ENCODE data around the gene ERGIC1.

Gene ERGIC1

DNA sequence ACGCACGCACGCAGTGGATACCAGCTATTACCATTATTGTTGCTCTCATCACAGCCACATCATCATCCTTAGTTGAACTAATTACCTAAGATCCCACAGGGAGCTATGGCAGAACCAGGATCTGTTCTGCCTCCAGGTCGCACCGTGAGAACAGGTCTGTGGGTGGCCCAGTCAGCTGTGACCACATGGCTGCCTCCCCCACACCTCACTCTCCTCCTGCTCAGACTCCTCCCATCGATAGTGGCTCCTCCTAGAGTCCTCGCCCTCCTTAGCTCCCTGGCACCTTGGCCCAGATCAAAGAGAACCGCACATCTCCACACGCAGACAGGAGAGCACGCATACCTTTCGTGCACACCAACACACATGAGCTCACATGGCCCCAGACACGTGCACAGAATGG lies 92.7 kb downstream of the ERGIC1 start:
- no peak for DNase-seq

DNA sequence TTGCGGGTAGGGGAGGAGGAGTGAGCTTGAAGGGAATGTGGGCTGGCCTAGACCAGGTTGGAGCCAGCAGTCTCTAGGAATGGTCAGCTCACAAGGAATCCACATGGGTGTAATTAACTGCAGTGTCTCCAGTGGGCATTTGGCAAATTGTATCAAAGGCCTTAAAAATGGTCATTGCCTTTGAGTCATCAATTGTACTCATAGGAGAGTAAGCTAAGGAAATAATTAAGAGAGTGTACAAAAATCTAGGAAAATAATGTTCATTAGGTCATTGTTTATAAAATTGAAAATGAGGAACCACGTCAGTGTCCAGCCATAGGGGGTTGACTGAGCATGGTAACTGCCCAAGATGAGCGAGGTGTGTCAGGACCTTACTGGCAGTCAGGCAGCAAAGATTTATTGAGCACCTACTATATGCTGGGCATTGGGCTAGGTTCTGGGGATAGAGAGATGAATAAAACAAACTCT lies 95.4 kb downstream of the ERGIC1 start:
- no peak for DNase-seq

DNA sequence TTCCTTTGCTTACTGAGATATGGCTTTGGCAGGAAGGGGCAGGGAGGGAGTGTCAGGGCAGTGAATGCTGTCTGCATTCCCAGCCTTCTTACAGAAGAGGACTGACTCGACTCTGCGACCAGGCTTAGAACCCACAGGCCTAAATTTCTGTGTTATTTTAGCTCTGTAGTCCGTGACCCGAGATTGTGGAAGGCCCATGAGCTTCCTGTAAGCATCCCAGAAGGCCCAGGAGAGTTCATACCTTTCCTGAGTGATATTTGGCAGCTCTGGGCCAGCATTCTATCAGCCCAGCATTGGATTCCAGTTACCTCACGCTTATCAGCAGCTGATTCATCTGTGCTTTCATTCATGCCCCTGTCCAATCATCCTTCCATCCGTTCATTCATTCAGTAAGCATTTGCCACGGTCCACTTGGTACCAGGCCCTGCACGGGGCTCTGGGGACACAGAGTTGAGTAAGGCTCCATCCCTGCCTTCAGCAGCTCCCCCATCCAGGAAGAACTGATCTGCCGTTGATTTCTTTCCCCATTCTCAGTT lies 97.0 kb downstream of the ERGIC1 start:
- no peak for DNase-seq

- DNase-seq = peak; percentile 83
Observed at GRCh38 chr5:172932313-172933017, 98.4 kb downstream of the ERGIC1 start.

GRCh38 chr5:172933238-172933637 lies 99.2 kb downstream of the ERGIC1 start:
- no peak for DNase-seq

DNA sequence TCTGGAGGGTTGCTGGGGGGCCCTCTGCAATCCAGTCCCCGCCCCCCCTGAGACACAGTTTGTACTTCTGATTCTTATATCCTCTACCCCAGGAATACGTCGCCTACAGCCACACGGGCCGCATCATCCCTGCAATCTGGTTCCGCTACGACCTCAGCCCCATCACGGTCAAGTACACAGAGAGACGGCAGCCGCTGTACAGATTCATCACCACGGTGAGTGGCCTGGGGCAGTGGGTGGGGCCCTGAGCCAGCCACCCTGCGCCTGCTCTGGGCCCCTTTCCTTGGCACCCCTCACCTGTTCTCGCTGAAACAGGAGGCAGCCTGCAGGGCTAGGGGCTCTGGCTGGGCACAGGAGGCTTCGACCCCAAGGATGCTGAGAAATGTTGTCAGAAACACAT lies 101.0 kb downstream of the ERGIC1 start:
- no peak for DNase-seq

DNA sequence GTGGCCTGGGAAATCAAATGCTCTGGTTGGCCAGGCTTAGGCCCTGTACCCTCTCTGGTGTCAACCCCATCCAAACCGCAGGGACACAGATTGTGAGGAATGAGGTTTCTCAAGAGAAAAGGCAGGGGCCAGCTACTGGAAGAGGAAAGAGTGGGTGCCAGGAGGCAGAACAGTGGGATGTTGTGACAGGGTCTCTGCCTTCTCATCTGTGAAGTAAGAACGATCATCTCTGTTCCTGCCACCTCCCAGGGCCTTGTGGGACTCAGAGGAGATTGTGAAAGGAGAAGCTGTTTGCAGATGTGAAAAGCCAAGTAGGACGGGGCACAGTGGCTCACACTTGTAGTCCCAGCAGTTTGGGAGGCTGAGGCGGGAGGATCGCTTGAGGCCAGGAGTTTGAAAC lies 102.3 kb downstream of the ERGIC1 start:
- no peak for DNase-seq

DNA sequence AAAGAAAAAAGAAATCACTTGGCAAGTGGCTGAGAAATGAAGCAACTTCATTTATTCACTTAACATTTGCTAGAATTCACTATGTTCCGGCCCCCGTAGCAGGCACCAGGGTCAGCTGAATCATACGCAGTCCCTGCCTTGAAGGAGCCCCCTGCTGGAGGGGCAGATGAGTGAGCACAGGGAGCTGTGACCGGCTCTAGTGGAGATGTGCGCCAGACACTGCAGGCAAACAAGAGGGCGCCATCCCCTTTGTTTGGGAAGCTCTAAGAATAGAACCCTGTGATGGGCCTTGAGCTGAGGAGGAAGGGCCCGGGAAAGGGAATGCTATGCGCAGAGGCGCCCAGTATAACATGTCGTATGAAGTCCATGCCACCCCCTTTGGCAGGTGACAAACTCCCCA lies 105.0 kb downstream of the ERGIC1 start:
- peak; percentile 35 for DNase-seq

DNA sequence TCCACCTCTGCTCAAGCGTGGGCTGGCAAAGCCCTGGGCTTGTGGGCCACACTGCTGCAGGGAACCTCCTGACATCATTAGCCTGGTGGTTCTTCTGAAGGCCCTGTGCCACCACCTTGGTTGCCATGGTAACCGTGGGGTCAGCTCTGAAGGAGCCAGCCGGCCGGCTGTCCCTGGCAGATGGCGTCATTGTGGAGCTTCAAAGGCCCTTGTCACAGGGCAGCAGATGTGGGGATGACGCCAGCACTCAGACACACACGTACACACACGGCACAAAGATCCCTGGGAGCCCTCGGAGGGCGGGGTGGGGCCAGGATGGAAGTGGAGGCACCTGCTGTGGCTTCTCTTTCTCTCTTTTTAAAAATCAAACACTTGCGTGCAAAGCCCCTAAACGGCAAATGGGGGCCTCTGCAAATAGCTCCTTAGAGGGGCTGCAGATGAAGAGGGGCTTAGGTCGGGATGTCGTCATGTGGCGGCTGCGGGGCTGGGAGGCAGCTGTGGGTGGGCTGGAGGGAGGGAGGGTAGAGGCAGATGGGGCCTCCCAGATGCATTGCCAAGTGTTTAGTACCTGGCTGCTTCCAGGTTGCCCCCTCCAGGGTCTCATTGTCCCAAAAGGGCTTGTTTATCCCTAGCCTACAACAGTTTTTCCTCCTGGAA lies 105.7 kb downstream of the ERGIC1 start:
- DNase-seq = no peak

DNA sequence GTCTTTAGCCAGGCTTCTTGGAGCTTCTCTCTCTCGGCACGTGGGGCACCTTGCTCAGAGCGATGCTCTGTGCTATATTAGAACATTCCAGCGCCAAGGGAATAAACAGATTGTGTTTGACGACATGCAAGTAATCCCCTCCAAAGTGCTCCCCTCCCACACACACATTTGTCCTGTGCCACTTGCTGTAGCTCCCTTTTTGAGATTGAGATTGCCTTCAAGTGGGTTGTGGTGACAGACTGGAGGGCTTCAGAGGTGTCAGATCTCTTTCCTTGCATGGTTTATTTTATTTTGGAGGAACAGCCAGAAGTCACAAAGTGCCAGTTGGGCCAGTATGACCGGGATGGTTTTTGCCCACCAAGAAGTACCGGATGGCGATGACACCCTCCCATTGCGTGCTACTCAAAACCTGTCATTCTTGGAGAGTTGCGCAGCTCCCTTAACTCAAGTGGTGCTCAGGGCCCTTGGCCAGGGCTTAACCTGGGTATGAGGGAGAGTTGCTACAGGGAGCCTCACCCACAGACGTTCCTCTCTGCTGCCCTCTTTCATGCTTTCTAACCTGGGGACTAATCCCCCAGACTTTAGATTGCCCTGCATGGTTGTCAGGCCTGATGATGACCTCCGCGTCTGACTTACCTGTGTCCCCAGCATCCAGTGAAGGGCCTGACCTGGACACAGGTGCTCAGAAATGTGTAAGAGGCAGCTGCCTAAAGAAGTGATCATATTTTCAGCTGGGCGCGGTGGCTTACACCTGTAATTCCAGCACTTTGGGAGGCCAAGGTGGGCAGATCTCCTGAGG lies 106.4 kb downstream of the ERGIC1 start:
- no peak for DNase-seq

DNA sequence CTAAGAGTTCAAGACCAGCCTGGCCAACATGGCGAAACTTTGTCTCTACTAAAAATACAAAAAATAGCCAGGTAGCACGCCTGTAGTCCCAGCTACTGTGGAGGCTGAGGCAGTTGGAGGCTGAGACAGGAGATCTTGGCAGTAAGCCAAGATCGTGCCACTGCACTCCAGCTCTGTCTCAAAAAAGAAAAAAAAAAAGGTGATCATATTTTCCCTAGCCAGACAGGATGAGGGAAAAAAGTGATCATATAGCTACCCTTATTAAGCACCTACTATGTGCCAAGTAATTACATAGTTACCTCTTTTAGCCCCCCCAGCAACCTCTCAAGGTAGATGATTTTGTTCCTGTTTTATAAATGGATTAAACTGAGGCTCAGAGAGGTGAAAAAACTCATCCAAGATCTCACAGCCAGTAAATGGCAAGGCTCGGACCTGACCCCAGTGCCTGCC lies 107.0 kb downstream of the ERGIC1 start:
- no peak for DNase-seq

- DNase-seq = no peak
Observed at GRCh38 chr5:172942556-172942955, 108.5 kb downstream of the ERGIC1 start.

- DNase-seq = no peak
Observed at GRCh38 chr5:172943283-172943841, 109.3 kb downstream of the ERGIC1 start.

DNA sequence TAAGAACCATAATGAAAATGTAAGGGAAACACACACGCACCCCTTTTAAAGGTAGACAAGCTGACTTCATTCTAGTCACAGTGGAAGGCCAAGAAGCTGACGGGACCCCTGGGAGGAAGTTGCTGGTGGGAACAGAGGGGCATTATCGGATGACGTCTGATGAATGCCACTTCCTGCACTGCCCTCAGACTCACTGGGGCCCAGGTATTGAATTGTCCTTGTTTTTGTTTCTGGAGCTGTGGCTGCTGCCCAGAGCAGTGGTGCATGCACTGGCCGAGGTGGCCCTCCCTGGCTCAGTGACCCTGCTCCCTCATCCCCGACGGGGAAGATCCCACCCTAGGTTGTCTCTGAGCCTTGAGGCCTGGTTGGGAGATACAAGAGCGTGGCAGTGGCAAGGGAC lies 109.9 kb downstream of the ERGIC1 start:
- no peak for DNase-seq

DNA sequence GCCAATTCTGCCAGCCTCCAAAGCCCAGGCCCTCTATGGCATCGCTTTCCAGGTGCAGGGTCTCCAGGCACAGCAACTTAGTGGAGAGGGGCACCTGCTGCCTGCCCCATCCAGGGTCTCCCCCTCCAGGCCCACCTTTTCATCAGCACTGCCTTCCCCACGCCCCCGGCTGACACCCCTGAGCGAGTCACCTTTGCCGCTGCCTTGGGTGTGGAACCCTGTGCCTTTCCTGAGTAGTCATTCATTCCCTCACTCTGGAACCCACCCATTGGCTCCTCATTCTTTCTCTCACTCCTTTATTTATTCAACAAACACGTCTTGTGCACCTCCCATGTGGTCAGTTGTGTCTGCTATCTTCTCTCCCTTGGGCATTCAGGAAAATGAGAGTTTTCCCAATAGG lies 110.7 kb downstream of the ERGIC1 start:
- DNase-seq = no peak

- no peak for DNase-seq
Observed at GRCh38 chr5:172945151-172945550, 111.1 kb downstream of the ERGIC1 start.

- DNase-seq = no peak
Observed at GRCh38 chr5:172946146-172946545, 112.1 kb downstream of the ERGIC1 start.

GRCh38 chr5:172949426-172949825 lies 115.4 kb downstream of the ERGIC1 start:
- DNase-seq = no peak

DNA sequence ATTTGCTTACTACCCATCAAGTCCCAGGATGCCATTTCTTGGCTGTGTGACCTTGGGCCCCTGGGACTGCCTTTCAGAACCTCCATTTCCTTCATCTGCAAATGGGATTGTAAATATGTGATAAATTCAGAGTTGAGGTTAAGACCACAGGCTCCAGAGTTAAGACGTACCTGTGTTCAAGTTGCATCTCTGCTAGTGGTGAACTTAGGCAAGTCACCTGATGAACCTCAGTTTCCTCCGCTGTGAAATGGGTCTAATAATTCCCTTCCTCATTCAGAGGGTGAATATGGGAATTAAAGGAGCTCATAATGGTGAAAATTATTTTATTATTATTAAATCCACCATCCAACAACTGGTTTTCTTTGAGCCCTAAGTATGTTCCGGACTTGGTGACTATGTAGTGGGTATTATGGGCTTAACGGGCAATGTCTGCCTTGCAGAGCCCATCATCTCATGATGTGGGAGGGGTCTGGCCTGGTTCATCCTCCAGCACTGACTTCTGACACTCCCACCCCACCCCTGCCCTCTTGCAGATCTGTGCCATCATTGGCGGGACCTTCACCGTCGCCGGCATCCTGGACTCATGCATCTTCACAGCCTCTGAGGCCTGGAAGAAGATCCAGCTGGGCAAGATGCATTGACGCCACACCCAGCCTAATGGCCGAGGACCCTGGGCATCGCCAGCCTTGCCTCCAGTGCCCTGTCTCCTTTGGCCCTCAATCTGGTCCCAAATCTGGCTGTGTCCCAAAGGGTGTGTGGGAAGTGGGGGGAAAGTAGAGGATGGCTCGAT lies 116.3 kb downstream of the ERGIC1 start:
- DNase-seq = no peak

DNA sequence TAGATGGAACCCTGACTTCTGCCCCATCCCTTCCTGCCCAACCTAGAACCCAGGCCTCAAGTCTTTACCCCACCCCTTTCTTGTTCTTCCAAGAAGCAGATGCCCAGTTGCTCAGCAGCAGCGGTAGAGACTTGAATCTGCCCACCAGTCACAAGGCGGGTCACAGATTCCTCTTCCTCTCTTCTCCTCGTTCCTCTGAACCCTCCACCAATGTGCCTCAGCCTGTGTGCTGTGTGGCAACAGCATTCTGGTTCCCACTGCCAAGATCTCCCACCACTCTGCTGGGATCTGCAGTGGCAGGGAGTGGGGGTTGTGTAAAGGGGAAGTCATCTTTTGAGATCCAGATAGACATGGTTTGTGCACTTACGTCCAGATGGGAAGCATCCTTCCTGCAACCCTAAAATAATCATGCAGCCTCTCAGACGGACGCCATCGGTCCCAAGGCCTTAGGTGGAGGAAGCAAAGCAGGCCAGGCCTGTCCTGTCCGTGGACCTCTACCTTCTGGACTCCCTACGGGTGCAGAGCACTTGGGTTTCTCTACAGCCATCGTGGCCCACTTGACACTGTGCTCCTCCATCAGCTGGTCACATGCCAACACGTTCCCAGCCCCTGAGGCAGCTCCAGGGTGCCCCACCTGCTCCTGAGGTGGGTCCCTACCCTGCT lies 117.5 kb downstream of the ERGIC1 start:
- DNase-seq = no peak

DNA sequence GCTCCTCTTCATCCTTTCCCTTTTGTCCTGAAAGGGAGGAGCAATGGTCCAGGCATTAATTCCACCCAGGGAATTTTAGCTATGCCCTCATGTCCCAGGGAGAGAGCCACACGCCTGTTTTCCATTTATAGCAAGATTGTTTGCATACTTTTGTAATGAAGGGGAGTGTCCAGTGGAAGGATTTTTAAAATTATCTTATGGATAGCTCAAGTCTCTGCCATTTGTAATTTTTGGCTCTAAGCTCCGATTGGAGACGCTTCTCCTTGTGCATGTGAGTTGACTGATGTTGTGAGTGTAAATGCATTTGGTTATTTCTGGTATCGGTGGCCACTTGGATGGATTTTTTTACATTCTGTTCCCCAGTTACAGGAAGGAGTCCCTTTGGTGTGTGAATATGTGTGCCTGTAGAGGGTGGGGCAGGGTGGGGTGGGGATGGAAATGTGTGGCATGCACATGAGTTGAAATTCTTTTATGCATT lies 118.0 kb downstream of the ERGIC1 start:
- no peak for DNase-seq
